Measurements from ENCODE around the gene STAC. TPM values are rescaled to one million over a fixed set of nuclear protein-coding genes. Genes with fewer than 3 reads are reported as not detected.

STAC gene, protein sequence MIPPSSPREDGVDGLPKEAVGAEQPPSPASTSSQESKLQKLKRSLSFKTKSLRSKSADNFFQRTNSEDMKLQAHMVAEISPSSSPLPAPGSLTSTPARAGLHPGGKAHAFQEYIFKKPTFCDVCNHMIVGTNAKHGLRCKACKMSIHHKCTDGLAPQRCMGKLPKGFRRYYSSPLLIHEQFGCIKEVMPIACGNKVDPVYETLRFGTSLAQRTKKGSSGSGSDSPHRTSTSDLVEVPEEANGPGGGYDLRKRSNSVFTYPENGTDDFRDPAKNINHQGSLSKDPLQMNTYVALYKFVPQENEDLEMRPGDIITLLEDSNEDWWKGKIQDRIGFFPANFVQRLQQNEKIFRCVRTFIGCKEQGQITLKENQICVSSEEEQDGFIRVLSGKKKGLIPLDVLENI
- 14.2 TPM for total RNA-seq

DNA sequence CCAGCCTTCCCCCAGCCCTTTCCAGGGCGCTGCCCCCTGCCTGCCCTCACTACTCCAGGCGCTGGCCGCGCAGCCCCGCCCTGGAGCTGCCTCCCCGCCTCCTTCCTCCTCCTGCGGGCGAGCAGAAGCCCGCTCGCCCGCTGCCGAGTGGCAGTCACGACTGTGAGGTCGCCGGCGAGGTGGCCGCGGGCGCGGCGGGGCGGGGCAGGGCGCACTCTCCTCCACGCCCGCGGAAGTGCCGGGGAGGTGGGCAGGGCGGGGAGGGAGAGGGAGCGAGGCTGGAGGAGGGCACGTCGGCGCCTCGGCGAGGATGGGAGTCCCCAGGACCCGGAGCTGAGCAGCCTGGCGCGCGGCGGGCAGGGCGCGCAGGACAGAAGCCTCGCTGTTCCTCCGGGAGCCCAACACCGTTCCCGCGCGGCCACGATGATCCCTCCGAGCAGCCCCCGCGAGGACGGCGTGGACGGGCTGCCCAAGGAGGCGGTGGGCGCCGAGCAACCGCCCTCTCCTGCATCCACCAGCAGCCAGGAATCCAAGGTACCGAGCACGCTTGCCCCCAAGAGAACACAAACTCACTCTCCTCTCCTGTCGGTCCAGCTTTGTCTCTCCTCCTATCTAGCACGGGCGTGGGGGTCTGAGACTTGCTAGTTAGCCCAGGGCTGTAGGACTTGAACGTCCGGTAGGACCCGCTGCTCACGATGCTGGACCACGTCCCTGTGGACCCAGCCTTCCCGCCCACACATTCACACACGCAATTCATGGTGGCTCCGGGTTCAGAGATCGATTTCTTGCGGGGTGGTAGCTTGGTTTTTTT, at the start of gene STAC:
TSS of gene STAC (plus strand) at position 284 of the 811 bp plus-strand sequence. CDS start at position 424, 140 bp downstream.

